Stimulated activated CD8-positive, alpha-beta memory T cell treated with anti-CD3 and anti-CD28 coated beads, Interleukin-12 subunit alpha, Interleukin-12 subunit beta, amount 100 ng/mL, for 4 hours (primary cell): Measurements from ENCODE around the gene SND1.
"Not testable (repeated sequence)": the region's sequence is repeated elsewhere in the genome, so short reads cannot be mapped to it uniquely, and the experiment has no call there.

Source experiments
- DNase-seq: peaks from one replicate; pipeline ENCODE4 v3.0.0-alpha.2; 2020; ENCODE audit warnings: low read depth

The SND1 gene

GRCh38 chr7:127832592-127832991, 180.6 kb downstream of the SND1 start:
- DNase-seq, result no peak

- DNase-seq, result no peak
These were observed 181.6 kb downstream of the SND1 start for GRCh38 chr7:127833641-127834040.

DNA sequence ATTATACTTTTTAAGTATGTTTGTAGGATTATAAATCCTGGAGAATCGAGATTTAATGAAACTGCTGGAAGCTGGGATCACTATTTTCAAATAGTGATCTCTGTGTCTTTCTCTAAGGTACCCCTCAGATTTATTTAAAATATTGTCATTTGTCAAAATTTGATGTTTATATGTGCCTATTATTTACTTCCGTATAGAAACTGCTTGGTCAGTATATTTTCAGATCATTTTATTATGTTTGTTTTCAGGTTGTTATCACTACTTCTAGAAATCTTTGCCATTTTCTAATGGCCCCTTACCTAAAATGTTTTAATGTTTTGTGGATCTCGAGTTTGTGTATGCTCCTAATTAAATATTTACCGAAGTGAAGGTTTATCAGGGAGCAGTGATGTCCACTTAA, 183.7 kb downstream of the SND1 start:
- no peak for DNase-seq

DNA sequence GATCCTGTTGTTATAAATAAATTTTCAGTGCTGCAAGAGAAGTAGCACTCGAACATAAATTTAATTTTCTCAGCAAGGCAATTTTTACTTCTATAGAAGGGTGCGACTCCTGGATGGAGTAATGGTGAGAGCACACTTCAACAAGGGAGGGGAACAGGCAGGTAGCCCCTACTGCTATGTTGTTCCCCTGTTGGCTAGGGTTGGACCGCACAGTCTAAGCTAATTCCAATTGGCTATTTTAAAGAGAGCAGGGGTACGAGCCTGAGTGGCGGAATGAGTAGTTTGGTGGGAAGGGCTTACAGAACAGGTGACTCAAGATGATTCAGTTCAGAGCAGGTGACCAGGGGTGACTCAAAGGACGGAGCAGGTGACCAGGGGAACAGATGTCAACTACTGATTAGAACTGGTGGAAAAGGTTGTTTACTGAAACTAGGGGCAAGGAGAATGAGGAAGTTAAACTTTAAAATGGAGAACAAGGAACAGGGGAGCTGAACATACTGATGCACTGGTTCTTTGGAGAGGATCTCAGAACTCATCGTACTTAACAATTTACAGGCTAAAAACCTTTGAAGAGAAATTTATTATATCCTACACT, 185.9 kb downstream of the SND1 start:
- not testable (repeated sequence) for DNase-seq

- no peak for DNase-seq
These were observed 186.9 kb downstream of the SND1 start for GRCh38 chr7:127838816-127839415.

DNA sequence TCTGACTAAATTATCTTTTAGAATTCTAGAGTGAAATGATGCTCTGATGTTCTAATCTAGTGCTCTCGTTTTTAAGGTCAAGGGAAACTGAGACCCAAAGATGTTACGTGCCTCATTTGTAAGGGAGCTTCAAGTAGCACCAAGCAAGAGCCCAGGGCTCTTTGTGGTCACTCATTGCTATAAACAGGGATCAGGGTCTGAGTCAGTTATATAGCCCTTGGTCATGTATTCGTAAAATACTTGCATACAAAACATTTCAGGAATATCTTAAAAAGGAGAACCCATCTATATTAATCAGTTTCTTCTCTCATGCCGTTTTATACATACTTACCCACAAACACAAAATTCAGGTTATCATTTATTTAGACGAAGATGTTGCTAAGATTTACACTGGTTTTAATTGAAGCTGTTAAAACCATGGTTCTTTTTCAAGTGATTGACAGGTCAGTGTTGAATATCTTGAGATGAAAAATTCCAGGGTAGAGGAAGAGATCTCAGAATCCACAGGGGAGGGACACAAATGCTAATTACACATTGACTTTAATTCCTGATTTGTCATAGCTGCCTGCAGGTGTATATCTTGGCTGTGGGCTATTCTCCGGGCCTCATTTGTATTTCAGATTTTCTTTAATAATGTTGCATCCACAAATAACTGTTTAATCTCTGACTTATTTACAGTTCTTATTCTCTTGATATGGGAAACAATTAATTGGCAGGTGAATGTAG, 188.4 kb downstream of the SND1 start:
- no peak for DNase-seq

DNA sequence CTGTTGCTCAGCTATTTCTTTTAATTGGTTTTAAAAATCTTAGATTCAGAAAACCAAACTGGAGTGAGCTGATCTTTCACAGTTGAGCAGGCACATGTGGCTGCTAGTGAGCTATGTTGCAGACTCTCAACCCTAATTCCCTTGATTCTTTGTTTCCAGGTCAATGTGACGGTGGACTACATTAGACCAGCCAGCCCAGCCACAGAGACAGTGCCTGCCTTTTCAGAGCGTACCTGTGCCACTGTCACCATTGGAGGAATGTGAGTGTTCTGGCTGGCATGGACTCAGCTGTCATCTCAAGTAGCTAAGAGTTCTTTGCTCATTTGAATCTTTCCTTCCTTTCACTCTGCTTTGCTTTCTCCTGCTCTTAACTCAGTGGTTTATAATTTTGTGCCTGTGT, 192.2 kb downstream of the SND1 start:
- DNase-seq, result no peak

DNA sequence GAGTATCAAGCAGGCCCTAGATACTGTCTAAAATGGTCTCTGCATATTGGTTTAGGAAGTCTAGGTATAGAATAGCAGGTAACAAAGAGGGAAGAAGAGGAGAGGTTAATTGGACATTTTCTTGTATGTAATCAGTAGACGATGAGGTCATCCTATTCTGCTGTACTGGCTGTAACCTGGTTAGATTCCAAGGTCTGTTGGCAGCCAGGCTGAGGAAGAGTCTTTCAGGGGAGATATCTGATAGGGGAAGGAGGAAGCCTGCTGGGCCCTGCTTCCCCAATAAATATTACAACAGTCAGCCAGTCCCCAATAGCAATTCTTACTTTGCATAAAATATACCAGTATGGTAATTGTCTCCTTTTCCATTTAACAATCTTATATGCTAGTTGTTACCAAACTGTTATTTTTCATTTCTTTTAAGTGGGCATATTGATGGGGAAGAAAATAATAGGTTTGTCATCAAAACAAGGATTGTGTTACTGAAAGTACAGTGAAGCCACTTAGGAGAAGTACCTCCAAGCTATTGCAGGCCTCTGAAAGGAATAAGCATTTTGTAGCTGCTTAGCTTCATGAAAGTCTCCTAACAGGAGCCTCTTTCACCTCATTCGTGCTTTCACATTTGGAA, 192.8 kb downstream of the SND1 start:
- no peak for DNase-seq

GRCh38 chr7:127845522-127846214, 193.7 kb downstream of the SND1 start:
- no peak for DNase-seq

GRCh38 chr7:127847641-127848040, 195.6 kb downstream of the SND1 start:
- no peak for DNase-seq

GRCh38 chr7:127848241-127848640, 196.2 kb downstream of the SND1 start:
- no peak for DNase-seq

DNA sequence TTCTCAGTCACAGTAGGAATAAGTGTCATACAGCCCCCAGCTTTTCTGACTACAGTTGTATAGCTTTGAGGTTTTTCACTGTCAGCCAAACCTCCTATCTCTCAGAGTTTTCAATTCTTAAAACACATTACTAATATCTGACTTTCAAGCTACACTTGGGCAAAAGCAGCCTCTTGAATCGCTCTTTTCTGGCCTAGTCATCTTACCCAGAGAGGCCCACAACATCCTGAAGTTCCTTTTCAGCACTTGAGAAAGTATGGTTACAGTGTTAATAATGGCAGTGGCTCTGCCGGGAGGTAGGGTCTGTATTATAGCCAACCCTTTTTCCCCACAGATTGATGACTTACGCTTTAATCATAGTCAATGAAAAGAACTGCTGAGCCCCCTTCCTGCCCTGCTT, 198.2 kb downstream of the SND1 start:
- DNase-seq, result no peak

DNA sequence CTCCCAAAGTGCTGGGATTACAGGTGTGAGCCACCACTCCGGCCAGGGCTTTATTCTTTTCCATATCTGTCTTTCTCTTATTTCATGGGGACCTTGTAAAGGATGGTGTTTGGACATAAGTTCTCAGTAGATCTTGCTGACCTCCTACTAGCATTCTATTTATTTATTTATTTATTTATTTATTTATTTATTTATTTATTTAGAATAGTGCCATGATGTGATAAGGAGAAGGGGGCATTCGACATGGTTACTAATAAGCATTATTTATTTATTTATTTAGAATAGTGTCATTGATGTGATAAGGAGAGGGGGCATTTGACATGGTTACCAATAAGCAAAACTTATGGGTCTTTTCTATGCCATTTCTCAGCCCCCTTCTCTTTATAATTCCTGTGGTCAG, 202.4 kb downstream of the SND1 start:
- no peak for DNase-seq

GRCh38 chr7:127857464-127857841, 205.5 kb downstream of the SND1 start:
- no peak for DNase-seq

DNA sequence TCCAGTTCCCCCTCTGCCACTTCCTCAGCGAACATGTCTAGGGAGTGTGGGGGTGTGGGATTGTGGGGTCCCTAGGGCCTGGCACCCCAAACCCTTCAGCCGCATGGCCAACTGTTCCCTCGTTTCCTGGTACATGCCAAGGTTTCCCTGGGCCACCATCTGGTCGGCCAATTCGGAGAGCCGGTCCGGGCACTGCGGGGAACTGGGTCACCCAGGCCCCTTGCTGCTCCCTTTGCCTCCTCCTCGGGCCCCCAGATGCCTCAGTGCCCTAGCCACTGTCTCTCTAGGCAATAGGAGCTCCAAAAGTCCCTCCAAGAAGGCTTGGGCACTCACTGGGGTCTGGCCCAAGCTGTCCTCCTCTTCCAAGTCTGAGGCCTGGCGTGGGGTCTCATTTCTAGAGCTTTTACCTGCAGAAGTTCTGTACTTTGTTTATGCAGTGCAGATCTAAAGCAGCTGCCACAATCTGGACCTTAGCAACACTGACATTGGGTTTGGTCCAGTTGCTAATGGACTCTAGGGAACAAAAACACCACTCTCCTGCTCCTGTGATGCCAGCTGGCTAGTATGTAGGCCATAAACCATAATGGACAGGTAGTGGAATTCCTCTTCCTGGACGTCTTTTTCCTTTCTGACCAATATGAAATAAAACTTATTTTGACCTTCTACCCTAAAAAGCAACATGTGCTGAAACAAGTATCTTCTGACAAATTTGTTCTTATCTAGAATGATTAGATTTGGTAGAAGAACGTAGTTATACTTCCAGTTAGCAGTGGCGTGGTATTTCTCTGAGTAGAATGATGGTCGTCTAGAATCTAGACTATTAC, 206.3 kb downstream of the SND1 start:
- DNase-seq, result no peak

GRCh38 chr7:127858915-127859189, 206.9 kb downstream of the SND1 start:
- no peak for DNase-seq

GRCh38 chr7:127859330-127859729, 207.3 kb downstream of the SND1 start:
- no peak for DNase-seq

- DNase-seq, result no peak
These were observed 210.5 kb downstream of the SND1 start for GRCh38 chr7:127862525-127862924.

- no peak for DNase-seq
These were observed 211.1 kb downstream of the SND1 start for GRCh38 chr7:127863082-127863481.

GRCh38 chr7:127865466-127865865, 213.5 kb downstream of the SND1 start:
- DNase-seq, result no peak

GRCh38 chr7:127870231-127870907, 218.4 kb downstream of the SND1 start:
- no peak for DNase-seq
